Measurements from ENCODE around the gene APOBEC3G. TPM values are rescaled to one million over a fixed set of nuclear protein-coding genes. Genes with fewer than 3 reads are reported as not detected.

Gene APOBEC3G
- total RNA-seq, 1 donor from 2014 or later: 3.4 TPM

- no peak for TF ChIP-seq CTCF (IDR thresholded peaks at IDR 0.05; ENCODE audit: insufficient read depth, low read length, severe bottlenecking)
- Histone ChIP-seq H3K4me3 (ENCODE audit: low read depth, low read length) (no peak overlapping the region), H3K36me3 (ENCODE audit: control insufficient read depth, insufficient read depth, low read length) (no peaks in the 10 kb centered on the region), H3K27me3 (ENCODE audit: control insufficient read depth, insufficient read depth, low read length) (no peaks in the 10 kb centered on the region)
- DNase-seq (ENCODE audit: low read depth) (peak; percentile 81), FAIRE-seq (peak; percentile 23)
Measured at GRCh38 chr22:39110631-39111561, 33.8 kb downstream of the APOBEC3G start.

- H3K36me3 ChIP-seq (ENCODE audit: control insufficient read depth, insufficient read depth, low read length): no peaks in the 10 kb centered on the region
- no peak overlapping the region for H3K4me3 ChIP-seq (ENCODE audit: low read depth, low read length)
- H3K27me3 ChIP-seq (ENCODE audit: control insufficient read depth, insufficient read depth, low read length): no peaks in the 10 kb centered on the region
- no peak for TF ChIP-seq CTCF (IDR thresholded peaks at IDR 0.05; ENCODE audit: insufficient read depth, low read length, severe bottlenecking)
- no peak for DNase-seq (ENCODE audit: low read depth)
- no peak for FAIRE-seq
Measured at GRCh38 chr22:39114112-39114511, 37.0 kb downstream of the APOBEC3G start.

- Histone ChIP-seq H3K36me3 (ENCODE audit: control insufficient read depth, insufficient read depth, low read length) (no peaks in the 10 kb centered on the region), H3K4me3 (ENCODE audit: low read depth, low read length) (no peak overlapping the region), H3K27me3 (ENCODE audit: control insufficient read depth, insufficient read depth, low read length) (no peaks in the 10 kb centered on the region)
- no peak for FAIRE-seq
- no peak for DNase-seq (ENCODE audit: low read depth)
- TF ChIP-seq CTCF (IDR thresholded peaks at IDR 0.05; ENCODE audit: insufficient read depth, low read length, severe bottlenecking): no peak
Measured at GRCh38 chr22:39115570-39115969, 38.5 kb downstream of the APOBEC3G start.

GRCh38 chr22:39115977-39116621 lies 39.0 kb downstream of the APOBEC3G start:
- TF ChIP-seq CTCF (IDR thresholded peaks at IDR 0.05; ENCODE audit: insufficient read depth, low read length, severe bottlenecking): no peak
- no peak for FAIRE-seq
- DNase-seq (ENCODE audit: low read depth): no peak
- no peaks in the 10 kb centered on the region for H3K27me3 ChIP-seq (ENCODE audit: control insufficient read depth, insufficient read depth, low read length)
- no peak overlapping the region for H3K4me3 ChIP-seq (ENCODE audit: low read depth, low read length)
- H3K36me3 ChIP-seq (ENCODE audit: control insufficient read depth, insufficient read depth, low read length): no peaks in the 10 kb centered on the region

- Histone ChIP-seq H3K36me3 (ENCODE audit: control insufficient read depth, insufficient read depth, low read length) (no peaks in the 10 kb centered on the region), H3K4me3 (ENCODE audit: low read depth, low read length) (no peak overlapping the region), H3K27me3 (ENCODE audit: control insufficient read depth, insufficient read depth, low read length) (no peaks in the 10 kb centered on the region)
- FAIRE-seq (no peak), DNase-seq (ENCODE audit: low read depth) (peak; percentile 53)
- TF ChIP-seq CTCF (IDR thresholded peaks at IDR 0.05; ENCODE audit: insufficient read depth, low read length, severe bottlenecking): peak; percentile 50
Measured at GRCh38 chr22:39117585-39118191, 40.6 kb downstream of the APOBEC3G start.
